Measurements from ENCODE around the gene C11orf86. TPM values are rescaled to one million over a fixed set of nuclear protein-coding genes. Genes with fewer than 3 reads are reported as not detected.

The C11orf86 gene
- total RNA-seq, 6 experiments from 2014 or later: not detected

GRCh38 chr11:66976925-66977324 is 1.8 kb downstream of the C11orf86 start:
- no peaks in the 10 kb centered on the region for H3K36me3 ChIP-seq
- intact Hi-C loops (cut with DNase I): no loop called here
- ATAC-seq (no peak), DNase-seq (no peak)
- H3K27me3 ChIP-seq: no peaks in the 10 kb centered on the region
- no CpG with 5 or more reads among the region's 6 CpGs for WGBS (ENCODE audit: insufficient coverage, low coverage, low lambda C conversion rate, missing lambda C conversion rate)
- H3K27ac ChIP-seq: no peak overlapping the region
- H3K4me3 ChIP-seq: no peak overlapping the region
- H3K9me3 ChIP-seq: no peaks in the 10 kb centered on the region
- no peak for TF ChIP-seq CTCF (IDR thresholded peaks at IDR 0.05)
- TF ChIP-seq POLR2A (IDR thresholded peaks at IDR 0.05): no peak
- H3K4me1 ChIP-seq: peaks cover 0 to 3% (median 2%) of the 10 kb centered on the region in 4 donors

GRCh38 chr11:66978229-66978628 is 3.1 kb downstream of the C11orf86 start:
- H3K27ac ChIP-seq: no peak overlapping the region
- intact Hi-C loops (cut with DNase I): no loop called here
- 100% methylated on average over 2 of the region's 2 CpGs for WGBS (ENCODE audit: insufficient coverage, low coverage, low lambda C conversion rate, missing lambda C conversion rate)
- no peak overlapping the region for H3K4me3 ChIP-seq
- ATAC-seq (no peak), DNase-seq (no peak)
- TF ChIP-seq CTCF (IDR thresholded peaks at IDR 0.05) (no peak), POLR2A (IDR thresholded peaks at IDR 0.05) (no peak)
- no peaks in the 10 kb centered on the region for H3K36me3 ChIP-seq
- no peaks in the 10 kb centered on the region for H3K27me3 ChIP-seq
- H3K9me3 ChIP-seq: no peaks in the 10 kb centered on the region
- H3K4me1 ChIP-seq: no peaks in the 10 kb centered on the region

DNA sequence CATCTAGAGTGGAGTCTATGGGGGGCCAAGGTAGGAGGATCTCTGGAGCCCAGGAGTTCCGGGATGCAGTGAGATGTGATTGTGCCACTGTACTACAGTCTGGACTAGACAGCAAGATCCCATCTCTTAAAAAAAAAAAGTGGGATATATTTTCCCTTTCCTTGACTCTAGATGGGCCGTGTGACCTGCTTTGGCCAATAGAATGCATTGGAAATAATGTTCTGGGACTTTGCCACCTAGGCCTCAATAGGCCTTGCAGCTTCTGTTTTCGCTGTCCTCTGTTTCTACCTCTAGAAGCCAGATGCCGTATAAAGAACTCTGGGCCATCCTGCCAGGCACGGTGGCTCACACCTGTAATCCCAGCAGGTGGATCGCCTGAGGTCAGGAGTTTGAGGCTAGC is 3.6 kb downstream of the C11orf86 start:
- TF ChIP-seq CTCF (IDR thresholded peaks at IDR 0.05) (no peak), POLR2A (IDR thresholded peaks at IDR 0.05) (no peak)
- Histone ChIP-seq H3K27ac (no peak overlapping the region), H3K27me3 (no peaks in the 10 kb centered on the region), H3K4me1 (no peaks in the 10 kb centered on the region), H3K4me3 (no peak overlapping the region), H3K9me3 (no peaks in the 10 kb centered on the region), H3K36me3 (no peaks in the 10 kb centered on the region)
- intact Hi-C loops (cut with DNase I): no loop called here
- ATAC-seq (no peak), DNase-seq (no peak)
- WGBS (ENCODE audit: insufficient coverage, low coverage, low lambda C conversion rate, missing lambda C conversion rate): 95% methylated on average over 4 of the region's 6 CpGs

DNA sequence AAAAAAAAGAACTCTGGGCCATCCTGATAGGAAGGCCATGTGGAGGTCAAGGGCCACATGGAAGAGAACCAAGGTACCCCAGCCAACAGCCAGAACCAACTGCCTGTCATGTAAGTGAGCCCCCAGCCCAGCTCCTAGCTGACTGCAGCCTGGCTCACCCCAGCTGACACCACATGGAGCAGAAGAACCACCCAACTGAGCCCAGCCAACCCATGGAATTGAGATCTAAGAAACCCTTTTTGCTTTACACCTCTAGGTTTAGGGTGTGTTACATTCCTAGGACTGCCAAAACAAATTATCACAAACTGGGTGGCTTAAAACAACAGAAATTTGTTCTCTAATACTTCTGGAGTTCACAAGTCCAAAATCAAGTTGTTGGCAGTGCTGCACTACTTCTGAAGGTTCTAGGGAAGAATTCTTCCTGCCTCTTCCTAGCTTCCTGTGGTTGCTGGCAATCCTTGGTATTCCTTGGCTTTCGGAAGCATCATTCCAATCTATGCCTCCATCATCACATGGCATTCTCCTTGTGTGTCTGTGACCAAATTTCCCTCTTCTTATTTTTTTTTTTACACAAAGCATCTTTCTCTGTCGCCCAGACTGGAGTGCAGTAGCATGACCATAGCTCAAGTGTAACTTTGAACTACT is 4.4 kb downstream of the C11orf86 start:
- H3K27me3 ChIP-seq: no peaks in the 10 kb centered on the region
- H3K36me3 ChIP-seq: no peaks in the 10 kb centered on the region
- WGBS (ENCODE audit: insufficient coverage, low coverage, low lambda C conversion rate, missing lambda C conversion rate): 94% methylated on average over 2 of the region's 2 CpGs
- DNase-seq (no peak), ATAC-seq (peak in 2 of 4 donors; percentile 31 to 36)
- TF ChIP-seq CTCF (IDR thresholded peaks at IDR 0.05) (no peak), POLR2A (IDR thresholded peaks at IDR 0.05) (no peak)
- H3K4me3 ChIP-seq: no peak overlapping the region
- H3K27ac ChIP-seq: no peak overlapping the region
- H3K9me3 ChIP-seq: no peaks in the 10 kb centered on the region
- H3K4me1 ChIP-seq: peaks cover 0 to 5% (median 0%) of the 10 kb centered on the region in 4 donors
- intact Hi-C loops (cut with DNase I): no loop called here

All from right lobe of liver (tissue), 6 donors.